Measurements from ENCODE around the gene TRIM74. TPM values are rescaled to one million over a fixed set of nuclear protein-coding genes. Genes with fewer than 3 reads are reported as not detected.
"Not testable (repeated sequence)": the region's sequence is repeated elsewhere in the genome, so short reads cannot be mapped to it uniquely, and the experiment has no call there.

TRIM74 gene
- total and polyA plus RNA-seq, 9 of the 15 experiments (the other 6 are each of a cell fraction or from before 2014, with no cell fraction given): not detected

DNA sequence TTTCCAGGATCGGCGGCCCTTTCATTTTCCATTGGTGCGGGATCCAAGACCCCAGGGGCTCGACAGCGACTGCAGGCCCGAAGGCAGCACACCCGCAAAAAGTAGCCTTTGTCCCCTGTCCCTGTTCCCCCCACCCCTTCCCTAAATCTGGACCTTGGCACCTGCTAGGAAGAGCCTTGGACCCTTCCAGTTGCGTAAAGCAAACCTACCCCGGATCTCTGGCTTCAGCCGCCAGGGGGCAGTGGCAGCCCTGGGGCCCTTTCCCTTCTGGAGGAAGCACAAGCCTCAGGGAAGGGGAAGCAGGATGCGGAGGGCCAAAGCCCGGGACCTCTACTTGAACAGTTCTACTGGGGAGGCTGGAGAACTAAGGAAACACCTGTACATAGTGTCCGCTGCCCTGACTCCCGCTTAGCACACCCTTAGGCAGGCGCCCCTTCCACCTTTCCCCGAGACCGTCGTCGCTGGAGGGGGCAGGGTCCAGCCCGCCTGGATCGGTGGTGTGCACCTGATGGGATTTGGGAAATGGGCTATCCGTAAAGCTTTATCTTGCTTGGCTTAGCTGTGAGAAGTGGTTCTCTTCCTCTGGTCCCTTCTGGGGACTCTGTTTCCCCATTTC is 23.0 kb downstream of the TRIM74 start (continued):
- TF ChIP-seq, protein P1, sequence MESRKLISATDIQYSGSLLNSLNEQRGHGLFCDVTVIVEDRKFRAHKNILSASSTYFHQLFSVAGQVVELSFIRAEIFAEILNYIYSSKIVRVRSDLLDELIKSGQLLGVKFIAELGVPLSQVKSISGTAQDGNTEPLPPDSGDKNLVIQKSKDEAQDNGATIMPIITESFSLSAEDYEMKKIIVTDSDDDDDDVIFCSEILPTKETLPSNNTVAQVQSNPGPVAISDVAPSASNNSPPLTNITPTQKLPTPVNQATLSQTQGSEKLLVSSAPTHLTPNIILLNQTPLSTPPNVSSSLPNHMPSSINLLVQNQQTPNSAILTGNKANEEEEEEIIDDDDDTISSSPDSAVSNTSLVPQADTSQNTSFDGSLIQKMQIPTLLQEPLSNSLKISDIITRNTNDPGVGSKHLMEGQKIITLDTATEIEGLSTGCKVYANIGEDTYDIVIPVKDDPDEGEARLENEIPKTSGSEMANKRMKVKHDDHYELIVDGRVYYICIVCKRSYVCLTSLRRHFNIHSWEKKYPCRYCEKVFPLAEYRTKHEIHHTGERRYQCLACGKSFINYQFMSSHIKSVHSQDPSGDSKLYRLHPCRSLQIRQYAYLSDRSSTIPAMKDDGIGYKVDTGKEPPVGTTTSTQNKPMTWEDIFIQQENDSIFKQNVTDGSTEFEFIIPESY (CRISPR knock-in tag; IDR thresholded peaks at IDR 0.05): peak; percentile 25; the same call in 1 of the 2 replicates
- peak; percentile 35; the same call in 1 of the 2 replicates for TF ChIP-seq POLR2A (conservative IDR thresholded peaks at IDR 0.05)
- TF ChIP-seq, protein P2, sequence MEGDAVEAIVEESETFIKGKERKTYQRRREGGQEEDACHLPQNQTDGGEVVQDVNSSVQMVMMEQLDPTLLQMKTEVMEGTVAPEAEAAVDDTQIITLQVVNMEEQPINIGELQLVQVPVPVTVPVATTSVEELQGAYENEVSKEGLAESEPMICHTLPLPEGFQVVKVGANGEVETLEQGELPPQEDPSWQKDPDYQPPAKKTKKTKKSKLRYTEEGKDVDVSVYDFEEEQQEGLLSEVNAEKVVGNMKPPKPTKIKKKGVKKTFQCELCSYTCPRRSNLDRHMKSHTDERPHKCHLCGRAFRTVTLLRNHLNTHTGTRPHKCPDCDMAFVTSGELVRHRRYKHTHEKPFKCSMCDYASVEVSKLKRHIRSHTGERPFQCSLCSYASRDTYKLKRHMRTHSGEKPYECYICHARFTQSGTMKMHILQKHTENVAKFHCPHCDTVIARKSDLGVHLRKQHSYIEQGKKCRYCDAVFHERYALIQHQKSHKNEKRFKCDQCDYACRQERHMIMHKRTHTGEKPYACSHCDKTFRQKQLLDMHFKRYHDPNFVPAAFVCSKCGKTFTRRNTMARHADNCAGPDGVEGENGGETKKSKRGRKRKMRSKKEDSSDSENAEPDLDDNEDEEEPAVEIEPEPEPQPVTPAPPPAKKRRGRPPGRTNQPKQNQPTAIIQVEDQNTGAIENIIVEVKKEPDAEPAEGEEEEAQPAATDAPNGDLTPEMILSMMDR (IDR thresholded peaks at IDR 0.05 in 2 of 3, conservative IDR thresholded peaks at IDR 0.05 in 1 of 3; ENCODE audit: insufficient read depth in 2 of 3, low read depth in 1 of 3, low read length in 3 of 3): peak; percentile 31 to 52 (median 33); a peak in 4 of 6 replicates

DNA sequence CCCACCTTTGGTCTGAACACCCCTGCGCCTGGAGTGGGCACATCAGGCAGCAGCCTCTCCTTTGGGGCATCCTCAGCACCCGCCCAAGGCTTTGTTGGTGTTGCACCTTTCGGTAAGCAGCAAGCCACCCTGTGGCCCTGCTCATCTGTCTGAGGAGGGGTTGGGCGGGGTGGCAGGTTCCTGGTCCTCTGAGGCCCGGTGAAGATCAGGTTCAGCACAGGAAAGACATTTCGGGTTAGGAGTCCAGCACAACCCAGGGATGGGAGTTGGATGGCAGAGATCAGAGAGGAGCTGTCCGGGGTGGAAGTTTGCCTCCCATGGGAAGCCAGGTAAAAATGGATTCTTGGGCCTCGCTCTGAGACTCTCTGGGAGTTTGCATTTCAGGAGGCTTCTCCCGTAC is 23.7 kb downstream of the TRIM74 start:
- H2AFZ ChIP-seq (ENCODE audit: low read depth, low read length); DNase-seq (ENCODE audit: extremely low read depth in 1 of 4, low spot score in 3 of 4); H3K27ac ChIP-seq (ENCODE audit: extremely low read depth, low read depth, low read length); H3K79me2 ChIP-seq (ENCODE audit: control insufficient read depth, insufficient read depth, low read length); H3K9me1 ChIP-seq (ENCODE audit: control insufficient read depth, insufficient read depth, low read length); H3K4me2 ChIP-seq (ENCODE audit: insufficient read depth, low read length); BruUV-seq (replicated peaks); H3K27me3 ChIP-seq (ENCODE audit: control insufficient read depth in 2 of 2, insufficient read depth in 2 of 2, low read length in 2 of 2); H3K9me3 ChIP-seq (replicated peaks; ENCODE audit: control insufficient read depth, insufficient read depth, low read depth, low read length); H3K4me1 ChIP-seq (replicated peaks in 1 of 2; ENCODE audit: control insufficient read depth in 2 of 2, insufficient read depth in 2 of 2, low read length in 2 of 2); H4K20me1 ChIP-seq (replicated peaks; ENCODE audit: control insufficient read depth, insufficient read depth, low read length); ATAC-seq; FAIRE-seq; H3K4me3 ChIP-seq; CTCF ChIA-PET (ENCODE audit: low intra/inter-chr PET ratio); intact Hi-C loops (cut with micrococcal nuclease); H3K9ac ChIP-seq (ENCODE audit: insufficient read depth in 1 of 2, low read depth in 2 of 2, low read length in 2 of 2): not testable (repeated sequence)
- 87% methylated on average over 5 of the region's 9 CpGs for WGBS (ENCODE audit: insufficient coverage, low coverage, missing lambda C conversion rate)
- H3K36me3 ChIP-seq (ENCODE audit: control insufficient read depth, insufficient read depth, low read length): peaks cover 23% of the 10 kb centered on the region; the same call in 1 of the 3 replicates
- in situ Hi-C loops (cut with MboI): loop anchor here (10.0 kb wide), 1 partner anchor 499 kb away; no protein-coding TSS in a partner anchor
- POLR2A ChIA-PET: interaction anchor here (0.7 kb wide), 1 partner anchor 539 kb away, joined by 3 read pairs; no protein-coding TSS in a partner anchor

DNA sequence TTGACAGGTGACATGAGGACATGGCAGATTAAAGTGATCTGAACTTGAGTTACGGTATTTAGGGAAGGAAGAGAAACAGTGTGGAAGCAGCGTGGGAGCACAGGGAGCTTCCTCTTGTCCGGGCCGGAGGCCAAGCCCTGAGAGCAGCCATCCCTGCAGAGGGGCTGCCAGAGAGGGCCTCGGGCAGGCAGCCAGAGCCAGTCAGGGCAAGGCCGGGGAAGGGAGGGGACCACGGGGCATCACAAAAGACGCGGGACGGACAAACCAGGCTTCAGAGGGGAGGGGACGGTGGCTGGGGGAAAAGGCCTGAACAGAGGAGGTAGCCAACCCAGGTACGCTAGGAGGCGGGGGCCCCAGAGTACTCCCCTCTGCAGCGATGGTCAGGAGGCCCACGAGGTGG is 24.3 kb downstream of the TRIM74 start:
- H3K27me3 ChIP-seq (ENCODE audit: control insufficient read depth in 2 of 2, insufficient read depth in 2 of 2, low read length in 2 of 2); POLR2A ChIA-PET; H3K9ac ChIP-seq (ENCODE audit: insufficient read depth in 1 of 2, low read depth in 2 of 2, low read length in 2 of 2); H3K9me1 ChIP-seq (ENCODE audit: control insufficient read depth, insufficient read depth, low read length); intact Hi-C loops (cut with micrococcal nuclease); BruUV-seq (replicated peaks); H2AFZ ChIP-seq (ENCODE audit: low read depth, low read length); ATAC-seq; H3K27ac ChIP-seq (ENCODE audit: extremely low read depth, low read depth, low read length); H4K20me1 ChIP-seq (replicated peaks; ENCODE audit: control insufficient read depth, insufficient read depth, low read length); H3K4me3 ChIP-seq; CTCF ChIA-PET (ENCODE audit: low intra/inter-chr PET ratio); FAIRE-seq; DNase-seq (ENCODE audit: extremely low read depth in 1 of 4, low spot score in 3 of 4); H3K4me2 ChIP-seq (ENCODE audit: insufficient read depth, low read length); H3K4me1 ChIP-seq (replicated peaks in 1 of 2; ENCODE audit: control insufficient read depth in 2 of 2, insufficient read depth in 2 of 2, low read length in 2 of 2); H3K9me3 ChIP-seq (replicated peaks; ENCODE audit: control insufficient read depth, insufficient read depth, low read depth, low read length); H3K79me2 ChIP-seq (ENCODE audit: control insufficient read depth, insufficient read depth, low read length): not testable (repeated sequence)
- H3K36me3 ChIP-seq (ENCODE audit: control insufficient read depth, insufficient read depth, low read length): peaks cover 23% of the 10 kb centered on the region; the same call in 1 of the 3 replicates
- WGBS (ENCODE audit: insufficient coverage, low coverage, missing lambda C conversion rate): 93% methylated on average over 6 of the region's 15 CpGs
- in situ Hi-C loops (cut with MboI): loop anchor here (10.0 kb wide), 1 partner anchor 500 kb away; no protein-coding TSS in a partner anchor

Measured in K562 (cell line).